ENCODE data around the gene ITPKC.
"Not testable (repeated sequence)": the region's sequence is repeated elsewhere in the genome, so short reads cannot be mapped to it uniquely, and the experiment has no call there.

The ITPKC gene

GRCh38 chr19:40780582-40780981, 63.7 kb downstream of the ITPKC start:
- Histone ChIP-seq H2AFZ (ENCODE audit: low read length, unreplicated experiment) (no peak overlapping the region), H3K4me1 (ENCODE audit: control insufficient read depth, insufficient read depth, low read length, unreplicated experiment) (peaks cover 7% of the 10 kb centered on the region), H3K27ac (ENCODE audit: low read depth, low read length) (no peak overlapping the region), H3K36me3 (ENCODE audit: insufficient read depth, low read length) (no peaks in the 10 kb centered on the region), H3K4me3 (ENCODE audit: low read depth, low read length) (no peak overlapping the region), H3K27me3 (ENCODE audit: insufficient read depth, low read length) (no peaks in the 10 kb centered on the region), H3K79me2 (ENCODE audit: control insufficient read depth, insufficient read depth, low read length, unreplicated experiment) (no peaks in the 10 kb centered on the region)

- H3K27me3 ChIP-seq (ENCODE audit: insufficient read depth, low read length) = no peaks in the 10 kb centered on the region
- no peaks in the 10 kb centered on the region for H3K36me3 ChIP-seq (ENCODE audit: insufficient read depth, low read length)
- no peak overlapping the region for H2AFZ ChIP-seq (ENCODE audit: low read length, unreplicated experiment)
- H3K4me1 ChIP-seq (ENCODE audit: control insufficient read depth, insufficient read depth, low read length, unreplicated experiment) = peaks cover 7% of the 10 kb centered on the region
- no peaks in the 10 kb centered on the region for H3K79me2 ChIP-seq (ENCODE audit: control insufficient read depth, insufficient read depth, low read length, unreplicated experiment)
- H3K27ac ChIP-seq (ENCODE audit: low read depth, low read length) = no peak overlapping the region
- no peak overlapping the region for H3K4me3 ChIP-seq (ENCODE audit: low read depth, low read length)
Measured at GRCh38 chr19:40781140-40781539, 64.2 kb downstream of the ITPKC start.

GRCh38 chr19:40783711-40784110, 66.8 kb downstream of the ITPKC start:
- no peaks in the 10 kb centered on the region for H3K27me3 ChIP-seq (ENCODE audit: insufficient read depth, low read length)
- no peak overlapping the region for H3K27ac ChIP-seq (ENCODE audit: low read depth, low read length)
- H2AFZ ChIP-seq (ENCODE audit: low read length, unreplicated experiment) = no peak overlapping the region
- no peak overlapping the region for H3K4me3 ChIP-seq (ENCODE audit: low read depth, low read length)
- H3K36me3 ChIP-seq (ENCODE audit: insufficient read depth, low read length) = no peaks in the 10 kb centered on the region
- peaks cover 4% of the 10 kb centered on the region for H3K4me1 ChIP-seq (ENCODE audit: control insufficient read depth, insufficient read depth, low read length, unreplicated experiment)
- no peaks in the 10 kb centered on the region for H3K79me2 ChIP-seq (ENCODE audit: control insufficient read depth, insufficient read depth, low read length, unreplicated experiment)

GRCh38 chr19:40784146-40784545, 67.2 kb downstream of the ITPKC start:
- H3K27me3 ChIP-seq (ENCODE audit: insufficient read depth, low read length); H3K27ac ChIP-seq (ENCODE audit: low read depth, low read length); H3K36me3 ChIP-seq (ENCODE audit: insufficient read depth, low read length); H3K4me3 ChIP-seq (ENCODE audit: low read depth, low read length); H3K79me2 ChIP-seq (ENCODE audit: control insufficient read depth, insufficient read depth, low read length, unreplicated experiment); H2AFZ ChIP-seq (ENCODE audit: low read length, unreplicated experiment); H3K4me1 ChIP-seq (ENCODE audit: control insufficient read depth, insufficient read depth, low read length, unreplicated experiment): not testable (repeated sequence)

- Histone ChIP-seq H3K79me2 (ENCODE audit: control insufficient read depth, insufficient read depth, low read length, unreplicated experiment) (no peaks in the 10 kb centered on the region), H3K4me1 (ENCODE audit: control insufficient read depth, insufficient read depth, low read length, unreplicated experiment) (no peaks in the 10 kb centered on the region), H3K4me3 (ENCODE audit: low read depth, low read length) (no peak overlapping the region), H3K27me3 (ENCODE audit: insufficient read depth, low read length) (no peaks in the 10 kb centered on the region), H3K36me3 (ENCODE audit: insufficient read depth, low read length) (no peaks in the 10 kb centered on the region), H3K27ac (ENCODE audit: low read depth, low read length) (no peak overlapping the region), H2AFZ (ENCODE audit: low read length, unreplicated experiment) (no peak overlapping the region)
Measured at GRCh38 chr19:40785526-40785925, 68.6 kb downstream of the ITPKC start.

- Histone ChIP-seq H3K27me3 (ENCODE audit: insufficient read depth, low read length) (no peaks in the 10 kb centered on the region), H3K4me3 (ENCODE audit: low read depth, low read length) (no peak overlapping the region), H3K4me1 (ENCODE audit: control insufficient read depth, insufficient read depth, low read length, unreplicated experiment) (no peaks in the 10 kb centered on the region), H3K79me2 (ENCODE audit: control insufficient read depth, insufficient read depth, low read length, unreplicated experiment) (no peaks in the 10 kb centered on the region), H3K27ac (ENCODE audit: low read depth, low read length) (no peak overlapping the region), H3K36me3 (ENCODE audit: insufficient read depth, low read length) (no peaks in the 10 kb centered on the region), H2AFZ (ENCODE audit: low read length, unreplicated experiment) (no peak overlapping the region)
Measured at GRCh38 chr19:40786060-40787037, 69.4 kb downstream of the ITPKC start.

All from ACC112 (cell line).